H1 (cell line): Measurements from ENCODE around the gene NUTM1. TPM values are rescaled to one million over a fixed set of nuclear protein-coding genes. Genes with fewer than 3 reads are reported as not detected.

Source experiments
- EGR1 ChIP-seq: IDR thresholded peaks from 2 replicates; pipeline ENCODE4 v1.6.1; 2011; ENCODE audit warnings: low read depth, low read length, borderline replicate concordance
- EZH2 ChIP-seq: fragments of 200-600 bp; sonication (generic); IDR thresholded peaks from 2 replicates; pipeline ENCODE4 v1.7.1; 2012; ENCODE audit warnings: low read depth, mild to moderate bottlenecking, moderate library complexity, low read length, inconsistent platforms; ENCODE audit not compliant: severe bottlenecking
- SIX5 ChIP-seq: IDR thresholded peaks from 2 replicates; pipeline ENCODE4 v1.6.1; 2011; ENCODE audit warnings: mild to moderate bottlenecking, low read depth, low read length
- polyA plus RNA-seq, 7 experiments: library from polyadenylated mRNA; depleted of rRNA in 3 of 7; stranded (reverse) in 5 of 7; unstranded in 2 of 7; fragments of >200 nt in 5 of 7; fragments of 200-250 nt in 2 of 7; gene quantifications; 1 replicate in 5 of 7; 2 replicates in 1 of 7; 4 replicates in 1 of 7; pipeline versions ENCODE4 v1.2.1 to v1.2.3, GENCODE V29; 2011 to 2013; ENCODE audit warnings: missing spikeins in 2 of 7, mixed read lengths in 2 of 7
- total RNA-seq: library from RNA; stranded (reverse); fragmentation: NEBNext Ultra II Directional; extraction: Animal tissue kit (Norgen Biotek cat#: 25700); gene quantifications from 2 replicates; pipeline ENCODE4 v1.2.1, GENCODE V29; 2021
- TF ChIP-seq, protein P1 (sequence below): IDR thresholded peaks from 2 replicates; pipeline ENCODE4 v1.6.1; 2012; ENCODE audit warnings: low read length, inconsistent platforms
- TF ChIP-seq, protein P2 (sequence below): IDR thresholded peaks from 2 replicates; pipeline ENCODE4 v1.6.1; 2012; ENCODE audit warnings: inconsistent platforms

The NUTM1 gene
- total and polyA plus RNA-seq, 2 of the 8 experiments (the other 6 are each of a cell fraction or from before 2014, with no cell fraction given) = 0.39 to 0.60 TPM

DNA sequence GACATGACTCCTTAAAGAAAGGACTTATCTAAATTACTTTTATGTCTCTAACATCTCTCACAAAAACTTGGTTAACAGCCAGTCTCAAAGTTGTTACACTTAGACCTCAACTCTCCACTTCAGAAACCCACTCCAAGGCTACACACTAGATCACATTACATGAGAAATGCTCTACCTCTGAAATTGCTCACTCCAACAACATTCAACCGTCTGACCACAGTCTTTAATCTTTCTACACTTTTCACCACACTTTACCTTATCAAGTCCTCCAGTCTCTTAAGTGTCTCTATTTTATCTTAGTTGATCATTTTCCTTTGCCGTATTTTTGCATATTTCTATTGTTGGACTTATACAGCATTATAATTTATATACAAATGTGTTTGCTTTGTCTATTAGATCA, 11.3 kb upstream of the NUTM1 start (continued):
- TF ChIP-seq EZH2 (no peak), EGR1 (no peak), SIX5 (no peak)
- TF ChIP-seq, protein P1, sequence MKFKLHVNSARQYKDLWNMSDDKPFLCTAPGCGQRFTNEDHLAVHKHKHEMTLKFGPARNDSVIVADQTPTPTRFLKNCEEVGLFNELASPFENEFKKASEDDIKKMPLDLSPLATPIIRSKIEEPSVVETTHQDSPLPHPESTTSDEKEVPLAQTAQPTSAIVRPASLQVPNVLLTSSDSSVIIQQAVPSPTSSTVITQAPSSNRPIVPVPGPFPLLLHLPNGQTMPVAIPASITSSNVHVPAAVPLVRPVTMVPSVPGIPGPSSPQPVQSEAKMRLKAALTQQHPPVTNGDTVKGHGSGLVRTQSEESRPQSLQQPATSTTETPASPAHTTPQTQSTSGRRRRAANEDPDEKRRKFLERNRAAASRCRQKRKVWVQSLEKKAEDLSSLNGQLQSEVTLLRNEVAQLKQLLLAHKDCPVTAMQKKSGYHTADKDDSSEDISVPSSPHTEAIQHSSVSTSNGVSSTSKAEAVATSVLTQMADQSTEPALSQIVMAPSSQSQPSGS = no peak
- TF ChIP-seq, protein P2, sequence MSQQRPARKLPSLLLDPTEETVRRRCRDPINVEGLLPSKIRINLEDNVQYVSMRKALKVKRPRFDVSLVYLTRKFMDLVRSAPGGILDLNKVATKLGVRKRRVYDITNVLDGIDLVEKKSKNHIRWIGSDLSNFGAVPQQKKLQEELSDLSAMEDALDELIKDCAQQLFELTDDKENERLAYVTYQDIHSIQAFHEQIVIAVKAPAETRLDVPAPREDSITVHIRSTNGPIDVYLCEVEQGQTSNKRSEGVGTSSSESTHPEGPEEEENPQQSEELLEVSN = no peak
- TF ChIP-seq, all 59 proteins: peak for 0
